HEK293 (cell line): ENCODE measurements around the gene NCKAP5L.

Experiments
- ZBTB44 ChIP-seq: fragments of 450-650 bp; IDR thresholded peaks from 2 replicates; pipeline ENCODE4 v1.5.1; 2018; ENCODE audit warnings: missing biosample characterization, mild to moderate bottlenecking, missing genetic modification characterization
- ZNF510 ChIP-seq: fragments of 450-650 bp; formaldehyde crosslinking; IDR thresholded peaks from 2 replicates; pipeline ENCODE4 v1.5.1; 2018; ENCODE audit warnings: mild to moderate bottlenecking, missing genetic modification characterization, missing biosample characterization; ENCODE audit not compliant: insufficient replicate concordance

- TF ChIP-seq ZBTB44 (tag by site-specific recombination) (no peak), ZNF510 (tag by site-specific recombination) (no peak)
Measured at GRCh38 chr12:49818241-49818895, 9.8 kb downstream of the NCKAP5L start.
